H1 (cell line): ENCODE results near the gene DHTKD1. TPM values are rescaled to one million over a fixed set of nuclear protein-coding genes. Genes with fewer than 3 reads are reported as not detected.
"Not testable (repeated sequence)": the region's sequence is repeated elsewhere in the genome, so short reads cannot be mapped to it uniquely, and the experiment has no call there.

ENCODE experiments used
- CTCF ChIA-PET: fragments of 300-600 bp; sonication (Branson Sonifier 250); formaldehyde crosslinking; loops from one replicate; lab custom pipeline; 2021; ENCODE audit not compliant: partially characterized antibody; lab: Charles Lee
- POLR2A ChIA-PET: fragments of 300-600 bp; sonication (Branson Sonifier 250); formaldehyde crosslinking; loops from one replicate; lab custom pipeline; 2021; ENCODE audit warnings: inconsistent platforms; ENCODE audit not compliant: partially characterized antibody; lab: Charles Lee
- DNase-seq, 2 experiments: peaks; one replicate each; pipeline versions ENCODE4 v3.0.0 to v3.0.0-alpha.2; 2010 to 2022; ENCODE audit warnings: low spot score in 2 of 2, low read depth in 1 of 2, mixed read lengths in 1 of 2
- FAIRE-seq: peaks from 2 replicates; lab custom pipeline; 2011; peaks lifted over from hg19 to GRCh38; lab: Jason Lieb, UNC
- H2AFZ ChIP-seq: 2 replicates; pipeline ENCODE4 v1.8.1; 2012; ENCODE audit warnings: low read length, inconsistent platforms
- H2AK5ac ChIP-seq: 2 replicates; pipeline ENCODE4 v1.6.1; 2013; ENCODE audit warnings: low read depth, low read length
- H2BK120ac ChIP-seq: replicated peaks from 2 replicates; pipeline ENCODE3; 2013; ENCODE audit warnings: low read depth, low read length, inconsistent platforms
- H2BK12ac ChIP-seq: 2 replicates; pipeline ENCODE4 v1.6.1; 2013; ENCODE audit warnings: low read depth, low read length
- H2BK15ac ChIP-seq: 2 replicates; pipeline ENCODE4 v1.6.1; 2013; ENCODE audit warnings: low read length
- H2BK20ac ChIP-seq: 2 replicates; pipeline ENCODE4 v1.6.1; 2013; ENCODE audit warnings: low read length
- H2BK5ac ChIP-seq: 2 replicates; pipeline ENCODE4 v1.6.1; 2013; ENCODE audit warnings: low read depth, low read length
- H3K14ac ChIP-seq: 2 replicates; pipeline ENCODE4 v1.6.1; 2013; ENCODE audit warnings: inconsistent platforms; ENCODE audit not compliant: insufficient read length
- H3K18ac ChIP-seq: 2 replicates; pipeline ENCODE4 v1.6.1; 2013; ENCODE audit warnings: low read length; ENCODE audit errors: extremely low read depth
- H3K23ac ChIP-seq: 2 replicates; pipeline ENCODE4 v1.6.1; 2013; ENCODE audit warnings: inconsistent platforms; ENCODE audit not compliant: insufficient read length
- H3K23me2 ChIP-seq: 2 replicates; pipeline ENCODE4 v1.6.1; 2013; ENCODE audit warnings: low read depth, low read length
- H3K27ac ChIP-seq: 2 replicates; pipeline ENCODE4 v1.6.1; 2011; ENCODE audit warnings: low read depth, low read length, inconsistent platforms
- H3K27me3 ChIP-seq, 4 experiments: replicated peaks in 1 of 4; 1 replicate in 1 of 4; 2 replicates in 3 of 4; pipeline versions ENCODE4 v1.6.1 to v1.8.1; 2011 to 2013; ENCODE audit warnings: low read length in 3 of 4, mild to moderate bottlenecking in 3 of 4, inconsistent platforms in 2 of 4, mixed read lengths in 2 of 4, moderate library complexity in 1 of 4; ENCODE audit not compliant: control insufficient read depth in 3 of 4, insufficient read depth in 3 of 4; ENCODE audit errors: extremely low read depth in 1 of 4
- H3K36me3 ChIP-seq, 4 experiments: 2 replicates each; pipeline versions ENCODE4 v1.6.1 to v1.8.1; 2011 to 2013; ENCODE audit warnings: mild to moderate bottlenecking in 4 of 4, low read length in 3 of 4, moderate library complexity in 2 of 4, control low read depth in 1 of 4, inconsistent platforms in 1 of 4; ENCODE audit not compliant: insufficient read depth in 4 of 4, control insufficient read depth in 2 of 4
- H3K4ac ChIP-seq: replicated peaks from 2 replicates; pipeline ENCODE3; 2013; ENCODE audit warnings: low read length, low read depth, mixed read lengths, inconsistent platforms; ENCODE audit not compliant: insufficient read length
- H3K4me1 ChIP-seq, 4 experiments: replicated peaks in 1 of 4; 1 replicate in 1 of 4; 2 replicates in 3 of 4; pipeline versions ENCODE4 v1.6.1 to v1.8.1; 2011 to 2013; ENCODE audit warnings: low read length in 3 of 4, inconsistent platforms in 2 of 4, mixed read lengths in 1 of 4; ENCODE audit not compliant: insufficient read depth in 4 of 4, control insufficient read depth in 3 of 4
- H3K4me2 ChIP-seq, 2 experiments: 2 replicates each; pipeline versions ENCODE4 v1.6.1 to v1.8.1; 2011 to 2013; ENCODE audit warnings: low read depth in 2 of 2, low read length in 2 of 2, control low read depth in 1 of 2, inconsistent platforms in 1 of 2, mild to moderate bottlenecking in 1 of 2; ENCODE audit not compliant: insufficient read depth in 1 of 2
- H3K4me3 ChIP-seq, 4 experiments: fragments of 200-600, 300-600 bp in 1 of 4; sonication (generic), shearing (Covaris generic), sonication (Bioruptor Twin) in 1 of 4; 2 replicates each; pipeline versions ENCODE4 v1.5.1 to v1.8.1; 2011 to 2016; ENCODE audit warnings: low read length in 4 of 4, low read depth in 3 of 4, control low read depth in 2 of 4, inconsistent platforms in 2 of 4, mild to moderate bottlenecking in 2 of 4, mixed read lengths in 1 of 4, moderate library complexity in 1 of 4; ENCODE audit not compliant: insufficient read depth in 2 of 4; ENCODE audit errors: extremely low read depth in 1 of 4
- H3K56ac ChIP-seq: replicated peaks from 2 replicates; pipeline ENCODE3; 2013; ENCODE audit warnings: low read depth, mild to moderate bottlenecking, mixed read lengths, low read length, inconsistent platforms; ENCODE audit not compliant: insufficient read length
- H3K79me1 ChIP-seq: 2 replicates; pipeline ENCODE4 v1.6.1; 2013; ENCODE audit warnings: low read depth, low read length, control low read depth
- H3K79me2 ChIP-seq, 2 experiments: 2 replicates each; pipeline versions ENCODE4 v1.6.1 to v1.8.1; 2012 to 2013; ENCODE audit warnings: low read length in 2 of 2, mild to moderate bottlenecking in 2 of 2, inconsistent platforms in 1 of 2; ENCODE audit not compliant: insufficient read depth in 2 of 2, control insufficient read depth in 1 of 2
- H3K9ac ChIP-seq, 4 experiments: replicated peaks in 1 of 4; 1 replicate in 1 of 4; 2 replicates in 3 of 4; pipeline versions ENCODE4 v1.6.1 to v1.8.1; 2011 to 2013; ENCODE audit warnings: low read depth in 3 of 4, low read length in 3 of 4, control low read depth in 2 of 4, mild to moderate bottlenecking in 2 of 4, moderate library complexity in 2 of 4, inconsistent platforms in 1 of 4; ENCODE audit errors: extremely low read depth in 1 of 4
- H3K9me3 ChIP-seq, 2 experiments: 2 replicates each; pipeline versions ENCODE4 v1.6.1 to v1.8.1; 2012 to 2013; ENCODE audit warnings: mild to moderate bottlenecking in 2 of 2, moderate library complexity in 2 of 2, control low read depth in 1 of 2, inconsistent platforms in 1 of 2, low read depth in 1 of 2, low read length in 1 of 2, mixed read lengths in 1 of 2; ENCODE audit not compliant: insufficient read depth in 2 of 2
- H4K20me1 ChIP-seq, 2 experiments: replicated peaks in 1 of 2; 2 replicates each; pipeline versions ENCODE3 to v1.8.1; 2011 to 2013; ENCODE audit warnings: inconsistent platforms in 2 of 2, low read length in 2 of 2, mild to moderate bottlenecking in 1 of 2; ENCODE audit not compliant: insufficient read depth in 2 of 2, control insufficient read depth in 1 of 2
- H4K5ac ChIP-seq: 2 replicates; pipeline ENCODE4 v1.6.1; 2013; ENCODE audit warnings: low read length, low read depth, mixed read lengths, inconsistent platforms; ENCODE audit not compliant: insufficient read length
- H4K8ac ChIP-seq: 2 replicates; pipeline ENCODE4 v1.8.0; 2013; ENCODE audit warnings: mild to moderate bottlenecking, moderate library complexity, low read length, inconsistent platforms; ENCODE audit not compliant: insufficient read depth; ENCODE audit errors: extremely low read depth
- H4K91ac ChIP-seq: replicated peaks from 2 replicates; pipeline ENCODE3; 2013; ENCODE audit warnings: low read length, mixed read lengths, inconsistent platforms; ENCODE audit not compliant: insufficient read length
- WGBS, 2 experiments: shearing (Covaris generic) in 1 of 2; methylation state at CpG; one replicate each; pipeline versions ENCODE4 v1.1.6 to v1.1.7; 2013 to 2015; ENCODE audit warnings: low lambda C conversion rate in 2 of 2, mixed read lengths in 2 of 2, inconsistent platforms in 1 of 2, low coverage in 1 of 2, missing lambda C conversion rate in 1 of 2; ENCODE audit not compliant: insufficient replicate concordance in 2 of 2, insufficient coverage in 1 of 2, insufficient read length in 1 of 2; ENCODE audit errors: extremely low coverage in 1 of 2, missing lambda C conversion rate in 1 of 2; 5-methylcytosine and 5-hydroxymethylcytosine counted together
- microRNA counts: library from miRNA; unstranded; fragments of <30 nt; microRNA quantifications from one replicate; lab custom pipeline; 2015
- microRNA-seq, 2 experiments: library from miRNA; unstranded; fragments of <30 nt; microRNA quantifications; one replicate each; pipeline versions ENCODE4 to v1.2.0, GENCODE V29; 2016 to 2020; ENCODE audit warnings: borderline microRNAs expressed in 2 of 2, borderline number of aligned reads in 2 of 2, borderline replicate concordance in 1 of 2
- polyA plus RNA-seq, 7 experiments: library from polyadenylated mRNA; depleted of rRNA in 3 of 7; stranded (reverse) in 5 of 7; unstranded in 2 of 7; fragments of >200 nt in 5 of 7; fragments of 200-250 nt in 2 of 7; gene quantifications; 1 replicate in 5 of 7; 2 replicates in 1 of 7; 4 replicates in 1 of 7; pipeline versions ENCODE4 v1.2.1 to v1.2.3, GENCODE V29; 2011 to 2013; ENCODE audit warnings: missing spikeins in 2 of 7, mixed read lengths in 2 of 7
- small RNA-seq: library from polyadenylated mRNA; stranded (forward); fragments of <200 nt; extraction: miRNeasy Mini kit (QIAGEN cat#:217004); gene quantifications from one replicate; pipeline ENCODE3, GENCODE V24; 2013; ENCODE audit not compliant: insufficient read depth
- total RNA-seq: library from RNA; stranded (reverse); fragmentation: NEBNext Ultra II Directional; extraction: Animal tissue kit (Norgen Biotek cat#: 25700); gene quantifications from 2 replicates; pipeline ENCODE4 v1.2.1, GENCODE V29; 2021

The DHTKD1 gene
- total and polyA plus RNA-seq, 2 of the 8 experiments (the other 6 are each of a cell fraction or from before 2014, with no cell fraction given) = 49.8 to 74.9 TPM

- H2BK15ac ChIP-seq, H4K91ac ChIP-seq, H4K5ac ChIP-seq, H3K27me3 ChIP-seq, H3K23me2 ChIP-seq, H3K56ac ChIP-seq, H4K8ac ChIP-seq, CTCF ChIA-PET, H2BK20ac ChIP-seq, H3K79me2 ChIP-seq, H2AFZ ChIP-seq, H2BK5ac ChIP-seq, H3K27ac ChIP-seq, H2BK120ac ChIP-seq, H3K23ac ChIP-seq, H3K4ac ChIP-seq, H3K79me1 ChIP-seq, DNase-seq, H3K9me3 ChIP-seq, H3K9ac ChIP-seq, H3K4me2 ChIP-seq, H3K14ac ChIP-seq, H3K18ac ChIP-seq, H2AK5ac ChIP-seq, H4K20me1 ChIP-seq, H2BK12ac ChIP-seq, FAIRE-seq, H3K4me1 ChIP-seq, H3K4me3 ChIP-seq: not testable (repeated sequence)
- 97% methylated on average over 6 of the region's 6 CpGs; no CpG with 5 or more reads in 1 of the 2 experiments for WGBS, 2 experiments
- peaks cover 6 to 69% (median 39%) of the 10 kb centered on the region in 4 experiments for H3K36me3 ChIP-seq
- POLR2A ChIA-PET = interaction anchor here (1.4 kb wide), 1 partner anchor 9 kb away, joined by 3 read pairs; no protein-coding TSS in a partner anchor
Observed at GRCh38 chr10:12171512-12171911, 102.8 kb downstream of the DHTKD1 start.

MicroRNA genes within 50 kb of the gene (microRNA counts, 767-probe panel; counts per million panel counts)
- microRNA hsa-miR-548ak (lab: Ali Mortazavi, UCI) = 879 counts per million, percentile 95 among the panel's probes with 10 or more counts

Small RNA genes within 50 kb of the gene (microRNA-seq; reads per million reads assigned to microRNA genes)
- gene MIR548AK = 0 reads per million in 2 experiments

Small RNA genes within 50 kb of the gene (small RNA-seq; reads per million reads assigned to genes)
- gene MIR548AK (not detected), gene RNU6-88P (not detected)

Other genes with a start within 250 kb of the DHTKD1 start
- 11.6 and 13.7 TPM in 2 replicates for gene PROSER2, start 245.6 kb upstream of the DHTKD1 start, total RNA-seq
- gene PROSER2, start 245.6 kb upstream of the DHTKD1 start, polyA plus RNA-seq (2011; rRNA removed) = 3.9 and 6.5 TPM in 2 replicates
- gene UPF2, start 26.1 kb upstream of the DHTKD1 start, total RNA-seq = 32.8 and 33.6 TPM in 2 replicates
- gene UPF2, start 26.1 kb upstream of the DHTKD1 start, polyA plus RNA-seq (2011; rRNA removed) = 4.1 and 6.2 TPM in 2 replicates
- 14.5 and 18.2 TPM in 2 replicates for gene SEC61A2, start 60.7 kb downstream of the DHTKD1 start, total RNA-seq
- gene SEC61A2, start 60.7 kb downstream of the DHTKD1 start, polyA plus RNA-seq (2011; rRNA removed) = 13.7 and 19.2 TPM in 2 replicates
- gene NUDT5, start 126.9 kb downstream of the DHTKD1 start, total RNA-seq = 127 and 134 TPM in 2 replicates
- 84.0 and 130 TPM in 2 replicates for gene NUDT5, start 126.9 kb downstream of the DHTKD1 start, polyA plus RNA-seq (2011; rRNA removed)
- 185 and 202 TPM in 2 replicates for gene CDC123, start 127.2 kb downstream of the DHTKD1 start, total RNA-seq
- 68.3 and 115 TPM in 2 replicates for gene CDC123, start 127.2 kb downstream of the DHTKD1 start, polyA plus RNA-seq (2011; rRNA removed)